IPS-NIHi7 (cell line): Measurements from ENCODE around the gene RPL14.
"Not testable (repeated sequence)": the region's sequence is repeated elsewhere in the genome, so short reads cannot be mapped to it uniquely, and the experiment has no call there.

ENCODE experiments used
- DNase-seq: peaks from one replicate; pipeline ENCODE4 v3.0.0; 2012; ENCODE audit warnings: mixed read lengths; ENCODE audit errors: extremely low spot score

RPL14 gene

GRCh38 chr3:40462838-40463237, 5.7 kb downstream of the RPL14 start:
- not testable (repeated sequence) for DNase-seq

GRCh38 chr3:40463579-40463978, 6.4 kb downstream of the RPL14 start:
- DNase-seq: no peak

GRCh38 chr3:40464339-40465110, 7.4 kb downstream of the RPL14 start:
- DNase-seq: no peak

- DNase-seq: peak; percentile 18
Observed at GRCh38 chr3:40465111-40465407, 7.9 kb downstream of the RPL14 start.

DNA sequence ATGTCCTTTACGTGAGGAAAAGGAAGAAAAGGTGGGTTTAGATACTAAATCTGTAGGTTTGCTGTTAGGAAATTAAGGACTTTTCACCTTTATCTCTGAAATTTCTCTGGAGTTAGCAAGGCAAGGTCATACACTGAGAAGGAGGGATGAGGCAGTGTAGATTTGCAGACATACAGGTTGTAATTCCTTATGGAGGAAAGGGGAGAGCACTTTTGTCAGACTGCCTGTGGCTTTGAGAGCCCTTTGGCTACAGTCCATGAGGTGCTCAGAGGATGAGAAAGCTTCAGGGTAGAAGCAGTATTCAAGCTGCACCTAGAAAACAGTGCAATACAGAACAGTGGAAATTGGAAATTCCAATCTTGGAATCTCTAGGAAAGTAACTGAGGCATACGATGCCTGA, 8.3 kb downstream of the RPL14 start:
- DNase-seq: no peak

GRCh38 chr3:40468018-40468417, 10.9 kb downstream of the RPL14 start:
- no peak for DNase-seq

- no peak for DNase-seq
Observed at GRCh38 chr3:40470701-40471100, 13.6 kb downstream of the RPL14 start.

GRCh38 chr3:40476478-40477470, 19.6 kb downstream of the RPL14 start, which contains the start of gene ZNF619:
ZNF619 (plus strand) TSS chr3:40477122; CDS start chr3:40477980, 858 bp downstream.
- peak; percentile 79 for DNase-seq

GRCh38 chr3:40477666-40478065, 20.5 kb downstream of the RPL14 start:
- no peak for DNase-seq

DNA sequence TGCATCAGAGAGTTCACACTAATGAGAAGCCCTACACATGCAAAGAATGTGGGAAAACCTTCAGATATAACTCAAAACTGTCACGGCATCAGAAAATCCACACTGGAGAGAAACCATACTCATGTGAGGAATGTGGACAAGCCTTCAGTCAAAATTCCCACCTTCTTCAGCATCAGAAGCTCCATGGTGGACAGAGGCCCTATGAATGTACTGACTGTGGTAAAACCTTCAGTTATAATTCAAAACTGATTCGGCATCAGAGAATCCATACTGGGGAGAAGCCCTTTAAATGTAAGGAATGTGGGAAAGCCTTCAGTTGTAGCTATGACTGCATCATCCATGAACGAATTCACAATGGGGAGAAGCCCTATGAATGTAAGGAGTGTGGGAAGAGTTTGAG, 30.0 kb downstream of the RPL14 start:
- no peak for DNase-seq

DNA sequence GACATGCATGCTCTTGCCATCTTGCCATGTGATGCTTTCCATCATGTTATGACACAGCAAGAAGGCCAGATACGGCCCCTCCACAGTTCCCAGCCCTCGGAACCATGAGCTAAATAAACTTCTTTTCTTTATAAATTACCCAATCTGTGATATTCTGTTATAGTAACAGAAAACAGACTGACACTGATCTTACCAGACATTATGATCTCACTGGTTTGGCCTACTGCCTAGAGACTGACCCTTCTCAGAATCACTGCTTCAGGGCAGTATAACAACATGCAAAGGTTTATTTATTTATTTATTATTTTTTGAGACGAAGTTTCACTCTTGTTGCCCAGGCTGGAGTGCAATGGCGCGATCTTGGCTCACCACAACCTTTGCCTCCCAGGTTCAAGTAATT, 33.8 kb downstream of the RPL14 start:
- DNase-seq: no peak

DNA sequence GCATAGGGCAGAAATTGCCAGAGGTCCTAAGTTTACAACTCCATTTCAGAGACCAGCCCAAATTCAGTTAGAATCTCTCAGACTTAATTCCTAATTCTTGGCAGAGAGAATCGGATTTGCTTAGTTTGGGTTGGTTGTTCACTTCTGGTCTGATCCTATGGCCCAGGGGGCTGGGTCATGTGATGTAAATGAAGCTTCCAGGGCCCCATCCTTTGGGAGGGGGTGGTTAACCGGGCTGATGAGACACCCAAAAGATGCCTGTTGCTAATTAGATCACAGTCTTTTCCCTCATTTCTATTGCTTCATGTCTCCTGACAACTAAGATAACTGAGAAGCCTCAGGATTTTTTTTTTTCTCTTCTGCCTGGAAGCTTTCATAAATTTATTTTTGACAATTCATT, 37.6 kb downstream of the RPL14 start:
- peak; percentile 16 for DNase-seq

GRCh38 chr3:40497288-40497687, 40.1 kb downstream of the RPL14 start:
- no peak for DNase-seq

DNA sequence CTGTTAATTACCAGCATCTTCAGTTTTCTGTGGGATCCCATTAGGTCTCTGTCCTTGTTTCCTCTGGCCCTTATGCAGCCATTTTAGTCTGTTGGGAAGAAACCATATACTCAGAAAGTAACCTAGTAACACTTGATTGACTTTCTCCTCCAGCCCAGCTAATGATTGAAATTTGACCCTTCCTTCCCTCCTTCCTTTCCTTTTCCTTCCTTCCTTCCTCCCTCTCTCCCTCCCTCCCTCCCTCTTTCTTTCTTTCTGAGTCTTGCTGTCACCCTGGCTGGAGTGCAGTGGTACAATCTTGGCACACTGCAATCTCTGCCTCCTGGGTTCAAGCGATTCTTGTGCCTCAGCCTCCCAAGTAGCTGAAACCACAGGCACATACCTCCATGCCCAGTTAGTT, 42.8 kb downstream of the RPL14 start:
- no peak for DNase-seq

GRCh38 chr3:40502034-40502433, 44.9 kb downstream of the RPL14 start:
- DNase-seq: no peak

DNA sequence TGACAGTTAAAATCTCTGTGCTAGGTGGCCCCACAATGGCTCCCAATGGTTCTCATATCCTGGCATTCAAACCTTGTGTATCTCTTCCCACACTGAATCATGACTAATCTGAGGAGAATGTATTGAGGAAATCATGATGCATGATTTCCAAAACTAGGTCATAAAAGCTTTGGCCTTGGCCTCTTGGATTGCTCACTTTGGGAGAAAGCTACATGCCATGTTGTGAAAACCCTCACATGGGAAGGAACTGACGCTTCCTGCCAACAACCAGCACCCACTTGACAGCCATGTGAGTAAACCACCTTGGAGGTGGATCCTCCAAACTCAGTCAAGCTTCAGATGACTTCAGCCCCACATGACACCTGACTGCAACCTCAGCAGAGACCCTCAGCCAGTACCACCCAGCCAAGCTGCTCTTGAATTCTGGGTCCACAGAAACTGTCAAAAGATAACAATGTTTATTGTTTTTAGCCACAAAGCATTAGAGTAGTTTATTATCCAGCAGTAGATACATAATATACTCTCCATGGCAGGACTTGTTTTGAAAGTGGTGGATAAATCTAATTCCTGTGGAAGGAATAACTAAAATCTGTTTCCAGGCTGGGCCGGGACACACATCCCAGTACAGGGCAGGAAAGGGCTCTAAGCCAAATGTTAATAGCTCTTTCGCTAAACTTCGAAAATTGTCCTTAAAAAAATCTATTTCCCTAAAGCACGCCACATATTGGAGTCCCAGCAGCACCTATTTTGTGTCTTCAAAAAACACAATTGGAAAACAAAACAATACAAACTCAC, 47.7 kb downstream of the RPL14 start:
- no peak for DNase-seq

DNA sequence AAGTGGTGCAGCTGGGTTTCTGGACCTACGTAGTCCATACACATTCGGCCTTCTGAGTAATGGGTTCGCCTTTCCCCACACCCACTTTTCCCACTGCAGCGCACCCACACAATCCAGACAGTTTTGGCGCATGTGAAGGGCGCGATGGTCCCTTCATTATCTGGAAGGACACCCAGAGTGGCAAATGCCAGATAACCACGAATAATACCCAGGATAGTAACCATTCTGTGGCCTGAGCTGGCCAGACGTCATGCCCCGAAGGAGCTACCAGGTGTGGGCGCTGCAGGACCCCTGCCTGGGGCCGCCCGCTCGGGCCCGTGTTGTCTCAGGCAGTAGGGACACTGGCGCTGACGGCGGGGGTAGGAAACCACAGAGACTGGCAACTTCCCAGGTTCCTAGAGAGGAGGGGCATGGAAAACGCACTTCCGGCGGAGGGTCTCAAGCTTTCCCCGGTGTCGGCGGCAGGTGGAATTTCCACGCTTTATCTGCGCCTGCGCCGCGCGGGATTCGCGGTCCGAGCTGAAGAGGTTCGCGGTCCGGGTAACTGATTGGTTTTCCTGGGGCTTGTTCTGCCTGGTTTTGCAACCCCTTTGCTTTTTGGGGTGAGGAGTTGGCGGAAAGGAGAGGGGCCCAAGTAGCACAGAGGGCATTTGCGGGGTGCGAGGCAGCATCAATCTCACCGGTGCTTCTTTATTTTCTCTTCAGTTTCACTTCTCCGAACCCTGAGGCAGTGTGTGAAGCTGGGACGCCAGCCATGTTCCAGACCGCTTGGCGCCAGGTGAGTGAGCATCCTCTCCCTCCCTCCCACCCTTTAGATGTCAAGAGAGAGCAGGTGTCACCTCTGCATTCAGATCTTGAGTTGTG, 48.7 kb downstream of the RPL14 start, which contains the start of gene ZNF620:
ZNF620 (plus strand) TSS at position 441 of the 864 bp plus-strand sequence; CDS start at position 755, 314 bp downstream.
- DNase-seq: peak; percentile 94

DNA sequence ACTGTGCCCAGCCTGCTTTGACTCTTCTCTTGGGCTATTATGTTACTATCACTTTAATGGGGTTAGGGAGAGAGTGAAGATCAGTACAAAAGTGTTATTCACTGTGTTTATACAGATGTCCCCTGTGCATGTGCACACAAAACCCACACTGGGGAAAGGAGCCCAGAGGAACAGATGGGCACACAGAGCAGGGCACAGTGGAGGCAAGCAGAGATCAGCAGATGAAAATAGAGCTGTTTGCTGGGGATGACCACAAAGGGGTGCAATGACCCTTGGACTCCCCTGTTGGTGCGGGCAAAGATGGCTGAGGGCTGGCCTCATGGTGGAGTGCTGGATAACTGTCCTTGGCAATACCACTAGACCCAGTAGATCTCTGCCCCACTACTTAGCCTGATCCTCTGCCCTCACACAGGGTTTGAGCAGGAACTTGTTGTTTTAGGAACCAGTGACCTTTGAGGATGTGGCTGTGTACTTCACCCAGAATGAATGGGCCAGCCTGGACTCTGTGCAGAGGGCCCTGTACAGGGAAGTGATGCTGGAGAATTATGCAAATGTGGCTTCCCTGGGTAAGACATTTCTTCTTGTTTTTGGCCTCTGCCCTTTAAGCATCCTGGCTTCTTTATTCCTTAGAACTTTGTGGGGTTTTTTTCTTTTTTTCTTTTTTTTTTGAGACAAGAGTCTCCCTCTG, 54.0 kb downstream of the RPL14 start:
- no peak for DNase-seq

DNA sequence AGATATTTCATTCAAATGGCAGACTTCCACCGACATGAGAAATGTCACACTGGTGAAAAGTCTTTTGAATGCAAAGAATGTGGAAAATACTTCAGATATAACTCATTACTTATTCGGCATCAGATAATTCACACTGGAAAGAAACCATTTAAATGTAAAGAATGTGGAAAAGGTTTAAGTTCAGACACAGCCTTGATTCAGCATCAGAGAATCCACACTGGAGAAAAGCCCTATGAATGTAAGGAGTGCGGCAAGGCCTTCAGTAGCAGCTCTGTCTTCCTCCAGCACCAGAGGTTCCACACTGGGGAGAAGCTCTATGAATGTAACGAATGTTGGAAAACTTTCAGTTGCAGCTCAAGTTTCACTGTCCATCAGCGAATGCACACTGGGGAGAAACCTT, 59.1 kb downstream of the RPL14 start:
- DNase-seq: no peak

DNA sequence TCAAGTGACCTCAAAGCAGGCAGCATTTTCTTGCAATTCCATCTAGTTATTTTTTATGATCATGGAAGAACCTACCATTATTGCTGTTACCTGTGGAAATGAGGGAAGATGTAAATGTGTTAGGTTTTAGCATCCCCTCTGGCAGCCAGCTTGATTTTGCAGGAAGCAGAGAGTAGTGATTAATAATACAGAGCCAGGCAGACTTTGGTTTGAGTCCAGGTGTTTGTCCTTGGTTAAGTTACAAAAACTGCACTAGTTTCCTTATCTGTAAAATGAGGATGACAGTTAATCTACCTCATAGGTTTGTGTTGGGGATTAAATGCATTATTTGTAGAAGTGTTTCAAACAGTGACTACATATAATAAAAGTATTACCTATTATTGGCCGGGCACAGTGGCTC, 60.9 kb downstream of the RPL14 start:
- DNase-seq: no peak
